Measurements from ENCODE around the gene RPAP2.

RPAP2 gene

GRCh38 chr1:92317836-92318493 is 19.1 kb downstream of the RPAP2 start:
- no peaks in the 10 kb centered on the region for H3K27me3 ChIP-seq (ENCODE audit: control insufficient read depth, insufficient read depth, low read length)
- H3K9ac ChIP-seq, result no peak overlapping the region
- H3K9me3 ChIP-seq (ENCODE audit: control insufficient read depth, low read length), result no peaks in the 10 kb centered on the region
- H2AFZ ChIP-seq, result no peak overlapping the region
- no peak overlapping the region for H3K4me2 ChIP-seq (ENCODE audit: low read length)
- H3K4me3 ChIP-seq (ENCODE audit: low read depth, low read length), result no peak overlapping the region
- H3K36me3 ChIP-seq (ENCODE audit: control insufficient read depth, insufficient read depth, low read length), result no peaks in the 10 kb centered on the region
- no peaks in the 10 kb centered on the region for H3K4me1 ChIP-seq
- TF ChIP-seq CTCF (IDR thresholded peaks at IDR 0.05), result no peak
- no peaks in the 10 kb centered on the region for H3K79me2 ChIP-seq
- no peak overlapping the region for H3K27ac ChIP-seq

GRCh38 chr1:92323473-92324453 is 24.9 kb downstream of the RPAP2 start:
- Histone ChIP-seq H3K27ac (no peak overlapping the region), H3K4me2 (ENCODE audit: low read length) (no peak overlapping the region), H3K79me2 (no peaks in the 10 kb centered on the region), H3K4me3 (ENCODE audit: low read depth, low read length) (no peak overlapping the region), H3K36me3 (ENCODE audit: control insufficient read depth, insufficient read depth, low read length) (no peaks in the 10 kb centered on the region), H2AFZ (no peak overlapping the region), H3K4me1 (no peaks in the 10 kb centered on the region), H3K9ac (no peak overlapping the region), H3K27me3 (ENCODE audit: control insufficient read depth, insufficient read depth, low read length) (no peaks in the 10 kb centered on the region), H3K9me3 (ENCODE audit: control insufficient read depth, low read length) (no peaks in the 10 kb centered on the region)
- TF ChIP-seq CTCF (IDR thresholded peaks at IDR 0.05), result no peak

- Histone ChIP-seq H3K79me2 (no peaks in the 10 kb centered on the region), H3K9me3 (ENCODE audit: control insufficient read depth, low read length) (no peaks in the 10 kb centered on the region), H3K9ac (no peak overlapping the region), H3K27me3 (ENCODE audit: control insufficient read depth, insufficient read depth, low read length) (no peaks in the 10 kb centered on the region), H3K36me3 (ENCODE audit: control insufficient read depth, insufficient read depth, low read length) (no peaks in the 10 kb centered on the region), H3K27ac (no peak overlapping the region), H3K4me3 (ENCODE audit: low read depth, low read length) (no peak overlapping the region), H3K4me2 (ENCODE audit: low read length) (no peak overlapping the region), H2AFZ (no peak overlapping the region), H3K4me1 (no peaks in the 10 kb centered on the region)
- TF ChIP-seq CTCF (IDR thresholded peaks at IDR 0.05), result no peak
These were observed 25.9 kb downstream of the RPAP2 start for GRCh38 chr1:92324784-92325183.

DNA sequence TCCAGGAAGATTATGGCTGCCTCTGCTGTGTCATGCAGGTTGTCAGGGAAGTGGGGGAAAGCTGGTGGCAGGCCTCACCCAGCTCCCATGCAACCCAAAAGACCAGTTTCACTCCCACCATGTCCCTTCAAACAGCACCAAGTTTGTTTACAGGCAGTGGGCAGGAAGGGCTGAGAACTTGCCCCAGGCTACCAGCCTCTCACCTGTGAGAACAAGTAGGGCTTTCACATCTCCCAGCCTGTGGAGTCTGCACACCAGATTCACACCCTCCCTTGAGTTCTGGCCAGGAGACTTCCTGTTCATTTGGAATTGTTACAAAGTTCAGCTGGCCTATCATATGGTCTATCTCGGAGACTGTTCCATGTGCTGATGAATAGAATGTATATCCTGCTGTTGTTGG is 27.8 kb downstream of the RPAP2 start:
- no peak for TF ChIP-seq CTCF (IDR thresholded peaks at IDR 0.05)
- no peaks in the 10 kb centered on the region for H3K27me3 ChIP-seq (ENCODE audit: control insufficient read depth, insufficient read depth, low read length)
- H3K36me3 ChIP-seq (ENCODE audit: control insufficient read depth, insufficient read depth, low read length), result no peaks in the 10 kb centered on the region
- no peaks in the 10 kb centered on the region for H3K79me2 ChIP-seq
- no peak overlapping the region for H3K27ac ChIP-seq
- no peaks in the 10 kb centered on the region for H3K4me1 ChIP-seq
- no peak overlapping the region for H3K4me2 ChIP-seq (ENCODE audit: low read length)
- no peak overlapping the region for H2AFZ ChIP-seq
- H3K4me3 ChIP-seq (ENCODE audit: low read depth, low read length), result no peak overlapping the region
- H3K9ac ChIP-seq, result no peak overlapping the region
- H3K9me3 ChIP-seq (ENCODE audit: control insufficient read depth, low read length), result no peaks in the 10 kb centered on the region

All from parathyroid adenoma (tissue), 2 donors.